Mesothelial cell of epicardium (in vitro differentiated cells): ENCODE measurements around the gene PIEZO2. TPM values are rescaled to one million over a fixed set of nuclear protein-coding genes. Genes with fewer than 3 reads are reported as not detected.

Source experiments
- DNase-seq, 2 experiments: peaks; one replicate each; pipeline ENCODE4 v3.0.0; 2021; ENCODE audit warnings: low spot score in 2 of 2; ENCODE audit not compliant: unreplicated experiment in 2 of 2
- H3K27ac Mint-ChIP-seq: 2 replicates; pipeline ENCODE4 v1.8.0; 2021; ENCODE audit warnings: mixed read lengths
- H3K27me3 Mint-ChIP-seq: 2 replicates; pipeline ENCODE4 v1.8.0; 2021; ENCODE audit warnings: low read depth, mixed read lengths
- H3K36me3 Mint-ChIP-seq: 2 replicates; pipeline ENCODE4 v1.8.0; 2021; ENCODE audit warnings: mixed read lengths
- H3K4me1 Mint-ChIP-seq: 2 replicates; pipeline ENCODE4 v1.8.0; 2021; ENCODE audit warnings: mixed read lengths
- H3K4me3 Mint-ChIP-seq: 2 replicates; pipeline ENCODE4 v1.8.0; 2021; ENCODE audit warnings: mild to moderate bottlenecking, moderate library complexity, mixed read lengths
- H3K9me3 Mint-ChIP-seq: 2 replicates; pipeline ENCODE4 v1.8.0; 2021; ENCODE audit warnings: mixed read lengths
- CTCF ChIP-seq: fragments of 200-600 bp; sonication (generic); IDR thresholded peaks from one replicate; pipeline ENCODE4 v1.5.0; 2021; ENCODE audit warnings: antibody characterized with exemption; ENCODE audit not compliant: unreplicated experiment
- total RNA-seq: library from RNA; stranded (reverse); gene quantifications from 3 replicates; pipeline ENCODE4 v1.2.1, GENCODE V29; 2021

The PIEZO2 gene
- total RNA-seq, 1 donor from 2014 or later = 36.7 TPM

- Mint-ChIP-seq H3K27ac (no peak overlapping the region), H3K36me3 (peaks cover 2% of the 10 kb centered on the region), H3K9me3 (no peaks in the 10 kb centered on the region), H3K4me3 (no peak overlapping the region), H3K4me1 (peaks cover 22% of the 10 kb centered on the region), H3K27me3 (no peaks in the 10 kb centered on the region)
- TF ChIP-seq CTCF = no peak
- no peak for DNase-seq
These were observed 34.1 kb downstream of the PIEZO2 start for GRCh38 chr18:11115276-11115675.

GRCh38 chr18:11114653-11115052 is 34.7 kb downstream of the PIEZO2 start:
- no peaks in the 10 kb centered on the region for H3K9me3 Mint-ChIP-seq
- no peaks in the 10 kb centered on the region for H3K27me3 Mint-ChIP-seq
- peaks cover 2% of the 10 kb centered on the region for H3K36me3 Mint-ChIP-seq
- TF ChIP-seq CTCF = no peak
- no peak overlapping the region for H3K4me3 Mint-ChIP-seq
- H3K27ac Mint-ChIP-seq = peak overlapping the region; percentile 4
- H3K4me1 Mint-ChIP-seq = peaks cover 16% of the 10 kb centered on the region
- DNase-seq = no peak

GRCh38 chr18:11113937-11114336 is 35.4 kb downstream of the PIEZO2 start:
- no peak overlapping the region for H3K4me3 Mint-ChIP-seq
- H3K9me3 Mint-ChIP-seq = no peaks in the 10 kb centered on the region
- H3K4me1 Mint-ChIP-seq = peaks cover 12% of the 10 kb centered on the region
- TF ChIP-seq CTCF = no peak
- H3K27me3 Mint-ChIP-seq = no peaks in the 10 kb centered on the region
- peaks cover 2% of the 10 kb centered on the region for H3K36me3 Mint-ChIP-seq
- DNase-seq = no peak
- no peak overlapping the region for H3K27ac Mint-ChIP-seq

GRCh38 chr18:11113046-11113548 is 36.3 kb downstream of the PIEZO2 start:
- no peaks in the 10 kb centered on the region for H3K9me3 Mint-ChIP-seq
- H3K27me3 Mint-ChIP-seq = no peaks in the 10 kb centered on the region
- no peak overlapping the region for H3K27ac Mint-ChIP-seq
- peaks cover 7% of the 10 kb centered on the region for H3K4me1 Mint-ChIP-seq
- H3K4me3 Mint-ChIP-seq = no peak overlapping the region
- peaks cover 2% of the 10 kb centered on the region for H3K36me3 Mint-ChIP-seq
- no peak for TF ChIP-seq CTCF
- DNase-seq = no peak

- no peak for TF ChIP-seq CTCF
- peaks cover 2% of the 10 kb centered on the region for H3K36me3 Mint-ChIP-seq
- DNase-seq = no peak
- H3K4me1 Mint-ChIP-seq = peaks cover 10% of the 10 kb centered on the region
- H3K9me3 Mint-ChIP-seq = no peaks in the 10 kb centered on the region
- no peak overlapping the region for H3K4me3 Mint-ChIP-seq
- no peaks in the 10 kb centered on the region for H3K27me3 Mint-ChIP-seq
- H3K27ac Mint-ChIP-seq = no peak overlapping the region
These were observed 37.1 kb downstream of the PIEZO2 start for GRCh38 chr18:11112286-11112685.

- Mint-ChIP-seq H3K27me3 (no peaks in the 10 kb centered on the region), H3K9me3 (no peaks in the 10 kb centered on the region), H3K4me1 (peaks cover 18% of the 10 kb centered on the region), H3K27ac (no peak overlapping the region), H3K36me3 (peaks cover 2% of the 10 kb centered on the region), H3K4me3 (no peak overlapping the region)
- no peak for DNase-seq
- no peak for TF ChIP-seq CTCF
These were observed 38.9 kb downstream of the PIEZO2 start for GRCh38 chr18:11110509-11110908.
